ENCODE measurements around the gene LRCH4. TPM values are rescaled to one million over a fixed set of nuclear protein-coding genes. Genes with fewer than 3 reads are reported as not detected.
"Not testable (repeated sequence)": the region's sequence is repeated elsewhere in the genome, so short reads cannot be mapped to it uniquely, and the experiment has no call there.

Gene LRCH4
- total RNA-seq, 4 donors from 2014 or later: 16.1 to 53.2 (median 50.0) TPM

- H3K4me3 ChIP-seq: no peak overlapping the region
- no peak for TF ChIP-seq POLR2A (IDR thresholded peaks at IDR 0.05)
- TF ChIP-seq EP300 (IDR thresholded peaks at IDR 0.05): no peak
- peak; percentile 2 for TF ChIP-seq POLR2AphosphoS5 (IDR thresholded peaks at IDR 0.05)
- TF ChIP-seq, protein P1, sequence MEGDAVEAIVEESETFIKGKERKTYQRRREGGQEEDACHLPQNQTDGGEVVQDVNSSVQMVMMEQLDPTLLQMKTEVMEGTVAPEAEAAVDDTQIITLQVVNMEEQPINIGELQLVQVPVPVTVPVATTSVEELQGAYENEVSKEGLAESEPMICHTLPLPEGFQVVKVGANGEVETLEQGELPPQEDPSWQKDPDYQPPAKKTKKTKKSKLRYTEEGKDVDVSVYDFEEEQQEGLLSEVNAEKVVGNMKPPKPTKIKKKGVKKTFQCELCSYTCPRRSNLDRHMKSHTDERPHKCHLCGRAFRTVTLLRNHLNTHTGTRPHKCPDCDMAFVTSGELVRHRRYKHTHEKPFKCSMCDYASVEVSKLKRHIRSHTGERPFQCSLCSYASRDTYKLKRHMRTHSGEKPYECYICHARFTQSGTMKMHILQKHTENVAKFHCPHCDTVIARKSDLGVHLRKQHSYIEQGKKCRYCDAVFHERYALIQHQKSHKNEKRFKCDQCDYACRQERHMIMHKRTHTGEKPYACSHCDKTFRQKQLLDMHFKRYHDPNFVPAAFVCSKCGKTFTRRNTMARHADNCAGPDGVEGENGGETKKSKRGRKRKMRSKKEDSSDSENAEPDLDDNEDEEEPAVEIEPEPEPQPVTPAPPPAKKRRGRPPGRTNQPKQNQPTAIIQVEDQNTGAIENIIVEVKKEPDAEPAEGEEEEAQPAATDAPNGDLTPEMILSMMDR (IDR thresholded peaks at IDR 0.05): no peak
- 0 to 11% methylated on average over 1 of the region's 1 CpG for WGBS, 2 donors (ENCODE audit: low coverage in 1 of 2)
- peaks cover 46 to 97% (median 52%) of the 10 kb centered on the region in 3 donors for H3K4me1 ChIP-seq
- H3K36me3 ChIP-seq: peaks cover 0 to 11% of the 10 kb centered on the region in 2 donors
- no peaks in the 10 kb centered on the region for H3K27me3 ChIP-seq
- ATAC-seq: peak; percentile 23
- H3K9me3 ChIP-seq: no peaks in the 10 kb centered on the region
- peak overlapping the region; percentile 90 to 98 (median 96) for H3K27ac ChIP-seq
Observed at GRCh38 chr7:100544967-100545359, 41.0 kb downstream of the LRCH4 start.

DNA sequence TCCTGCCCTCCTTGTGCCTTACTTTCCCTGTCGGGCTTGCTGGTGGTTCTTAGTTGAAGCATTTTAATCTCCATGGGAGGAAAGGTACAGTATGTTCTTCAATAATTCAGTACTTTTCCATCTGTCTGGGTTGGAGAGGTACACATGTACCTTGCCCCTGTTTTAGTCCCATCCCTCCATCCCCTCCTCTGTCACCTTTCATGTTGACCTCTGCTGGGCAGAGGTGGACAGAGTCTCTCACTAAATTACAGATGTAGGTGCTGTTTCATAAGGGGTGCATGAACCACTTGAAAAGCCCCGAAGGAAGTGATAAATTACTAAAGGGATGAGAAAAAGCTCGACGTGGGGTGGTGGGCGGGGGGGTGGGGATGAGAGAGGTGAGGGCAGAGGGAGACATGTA is 41.5 kb downstream of the LRCH4 start:
- H3K27me3 ChIP-seq: no peaks in the 10 kb centered on the region
- peak overlapping the region; percentile 90 to 98 (median 96) for H3K27ac ChIP-seq
- H3K9me3 ChIP-seq: no peaks in the 10 kb centered on the region
- no peak for ATAC-seq
- 5 to 43% methylated on average over 3 to 4 of the region's 5 CpGs for WGBS, 2 donors (ENCODE audit: low coverage in 1 of 2)
- H3K36me3 ChIP-seq: peaks cover 0 to 5% of the 10 kb centered on the region in 2 donors
- H3K4me1 ChIP-seq: peaks cover 46 to 98% (median 56%) of the 10 kb centered on the region in 3 donors
- TF ChIP-seq, protein P1 (IDR thresholded peaks at IDR 0.05): no peak
- TF ChIP-seq EP300 (IDR thresholded peaks at IDR 0.05) (no peak), POLR2AphosphoS5 (IDR thresholded peaks at IDR 0.05) (no peak)
- H3K4me3 ChIP-seq: no peak overlapping the region

- 60 to 70% methylated on average over 1 of the region's 1 CpG for WGBS, 2 donors (ENCODE audit: low coverage in 1 of 2)
- no peaks in the 10 kb centered on the region for H3K27me3 ChIP-seq
- H3K36me3 ChIP-seq: no peaks in the 10 kb centered on the region
- H3K4me1 ChIP-seq: peaks cover 46 to 92% (median 54%) of the 10 kb centered on the region in 3 donors
- no peak for ATAC-seq
- TF ChIP-seq, protein P1 (IDR thresholded peaks at IDR 0.05): no peak
- TF ChIP-seq POLR2A (IDR thresholded peaks at IDR 0.05): no peak
- TF ChIP-seq POLR2AphosphoS5 (IDR thresholded peaks at IDR 0.05): no peak
- no peak for TF ChIP-seq EP300 (IDR thresholded peaks at IDR 0.05)
- no peaks in the 10 kb centered on the region for H3K9me3 ChIP-seq
- H3K4me3 ChIP-seq: no peak overlapping the region
- peak overlapping the region in 3 of 4 donors; percentile 90 to 97 (median 94) for H3K27ac ChIP-seq
Observed at GRCh38 chr7:100543586-100543985, 42.3 kb downstream of the LRCH4 start.

GRCh38 chr7:100541309-100541708 is 44.6 kb downstream of the LRCH4 start:
- H3K27me3 ChIP-seq, H3K27ac ChIP-seq, H3K9me3 ChIP-seq, ATAC-seq, H3K4me3 ChIP-seq, H3K36me3 ChIP-seq: not testable (repeated sequence)
- 84 to 92% methylated on average over 2 to 7 of the region's 7 CpGs for WGBS, 2 donors (ENCODE audit: low coverage in 1 of 2)
- H3K4me1 ChIP-seq: peaks cover 23 to 74% (median 38%) of the 10 kb centered on the region in 3 donors

DNA sequence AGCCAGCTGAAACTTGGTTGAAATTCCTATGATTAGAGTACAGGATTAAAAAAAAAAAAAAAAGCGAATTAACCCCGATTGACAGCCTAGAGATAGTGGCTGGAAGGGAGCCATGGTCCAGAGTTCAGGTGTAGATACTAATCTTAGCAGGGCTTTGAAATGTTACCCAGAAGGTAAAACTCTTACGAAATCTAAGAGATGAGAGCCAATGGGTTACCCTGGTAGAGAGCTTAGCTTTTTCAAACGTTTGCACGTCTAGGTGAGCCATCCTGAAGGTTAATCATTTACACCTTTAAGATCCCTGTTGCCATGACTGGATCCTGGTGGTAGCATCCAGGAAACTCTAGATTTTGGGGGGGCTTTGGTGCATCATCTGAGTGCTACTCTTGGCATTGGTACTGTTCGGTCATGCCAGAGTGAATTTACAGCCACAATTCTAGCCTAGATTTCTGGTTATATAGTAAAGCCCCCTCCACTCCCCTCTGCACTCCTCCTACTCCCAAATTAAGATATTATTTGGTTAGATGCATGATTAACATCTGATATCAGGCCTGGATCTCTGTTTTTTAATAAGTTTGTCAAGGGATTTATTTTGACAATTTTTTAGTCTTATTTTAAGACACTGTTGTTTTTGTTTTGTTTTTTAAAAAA is 45.7 kb downstream of the LRCH4 start:
- peak overlapping the region in 1 of 4 donors; percentile 82 for H3K27ac ChIP-seq
- ATAC-seq: no peak
- peak overlapping the region; percentile 64 to 68 for H3K4me3 ChIP-seq
- peaks cover 16 to 63% (median 29%) of the 10 kb centered on the region in 3 donors for H3K4me1 ChIP-seq
- WGBS, 2 donors (ENCODE audit: low coverage in 1 of 2): 34 to 42% methylated on average over 5 to 6 of the region's 6 CpGs
- TF ChIP-seq POLR2A (IDR thresholded peaks at IDR 0.05): no peak
- TF ChIP-seq, protein P1 (IDR thresholded peaks at IDR 0.05): no peak
- TF ChIP-seq EP300 (IDR thresholded peaks at IDR 0.05): no peak
- TF ChIP-seq POLR2AphosphoS5 (IDR thresholded peaks at IDR 0.05): no peak
- no peaks in the 10 kb centered on the region for H3K9me3 ChIP-seq
- H3K36me3 ChIP-seq: no peaks in the 10 kb centered on the region
- H3K27me3 ChIP-seq: no peaks in the 10 kb centered on the region
